Coronary artery (tissue), 2 donors: ENCODE results near the gene FAM240A.
A peak's percentile ranks its signal among the peaks of the same experiment; 100 is the strongest.

Experiments used
- DNase-seq: peaks from one replicate; pipeline ENCODE4 v3.0.0-alpha.2; 2017; ENCODE audit warnings: low spot score
- H3K27ac ChIP-seq, 2 donors: fragments of 200-600 bp; sonication (generic); one replicate each; pipeline ENCODE4 v1.5.1; 2016 to 2019
- H3K4me3 ChIP-seq: fragments of 200-600 bp; sonication (generic); 2 replicates; pipeline ENCODE4 v1.5.1; 2016; ENCODE audit warnings: mild to moderate bottlenecking, moderate library complexity
- CTCF ChIP-seq: fragments of 200-600 bp; sonication (generic); IDR thresholded peaks from one replicate; pipeline ENCODE4 v1.5.1; 2019; ENCODE audit warnings: antibody characterized with exemption

The FAM240A gene

GRCh38 chr3:46612324-46612723 is at the start of gene FAM240A:
FAM240A (plus strand) TSS chr3:46612525; CDS start chr3:46612684, 159 bp downstream.
- Histone ChIP-seq H3K4me3 (no peak within 1 kb of the TSS), H3K27ac (peak within 1 kb of the TSS in 1 of 2 donors; percentile 7)
- no peak for DNase-seq
- TF ChIP-seq CTCF = no peak

GRCh38 chr3:46564190-46565021 is 47.9 kb upstream of the FAM240A start:
- Histone ChIP-seq H3K4me3 (no peak overlapping the region), H3K27ac (no peak overlapping the region)
- no peak for TF ChIP-seq CTCF
- no peak for DNase-seq

- Histone ChIP-seq H3K4me3 (peak overlapping the region; percentile 76), H3K27ac (no peak overlapping the region)
- no peak for DNase-seq
- TF ChIP-seq CTCF = no peak
Observed at GRCh38 chr3:46565077-46565476, 47.2 kb upstream of the FAM240A start.

GRCh38 chr3:46565607-46566039 is 46.7 kb upstream of the FAM240A start:
- Histone ChIP-seq H3K4me3 (peak overlapping the region; percentile 76), H3K27ac (peak overlapping the region in 1 of 2 donors; percentile 17)
- no peak for DNase-seq
- TF ChIP-seq CTCF = no peak

GRCh38 chr3:46566040-46566641 is 46.2 kb upstream of the FAM240A start, which contains the start of gene LRRC2:
LRRC2 (minus strand) TSS chr3:46566302; CDS start chr3:46551591, 14,711 bp downstream.
- no peak for TF ChIP-seq CTCF
- peak within 1 kb of the TSS; percentile 76 for H3K4me3 ChIP-seq
- peak within 1 kb of the TSS in 1 of 2 donors; percentile 17 for H3K27ac ChIP-seq
- DNase-seq = no peak

- DNase-seq = no peak
- no peak for TF ChIP-seq CTCF
- Histone ChIP-seq H3K27ac (no peak overlapping the region), H3K4me3 (no peak overlapping the region)
Observed at GRCh38 chr3:46571684-46572083, 40.6 kb upstream of the FAM240A start.
